Mesenchymal stem cell (in vitro differentiated cells and primary cell): ENCODE measurements around the gene PTCHD1.

ENCODE experiments used
- DNase-seq: peaks from one replicate; pipeline ENCODE4 v3.0.0-alpha.2; 2013
- H2AFZ ChIP-seq: one replicate; pipeline ENCODE4 v1.6.1; 2013; ENCODE audit warnings: low read depth, mild to moderate bottlenecking, control low read depth, inconsistent platforms, low read length, moderate library complexity
- H2AK5ac ChIP-seq: 2 replicates; pipeline ENCODE4 v1.6.1; 2013; ENCODE audit warnings: low read length, moderate library complexity, mild to moderate bottlenecking, inconsistent platforms; ENCODE audit not compliant: severe bottlenecking
- H2BK120ac ChIP-seq: one replicate; pipeline ENCODE4 v1.6.1; 2013; ENCODE audit warnings: low read depth, mild to moderate bottlenecking, inconsistent platforms, low read length, moderate library complexity
- H2BK12ac ChIP-seq, 2 experiments: one replicate each; pipeline ENCODE4 v1.6.1; 2013; ENCODE audit warnings: inconsistent platforms in 2 of 2, low read length in 2 of 2, mild to moderate bottlenecking in 2 of 2, moderate library complexity in 2 of 2, control low read depth in 1 of 2
- H2BK15ac ChIP-seq: one replicate; pipeline ENCODE4 v1.6.1; 2013; ENCODE audit warnings: mild to moderate bottlenecking, low read depth, inconsistent platforms; ENCODE audit not compliant: poor library complexity, severe bottlenecking
- H2BK5ac ChIP-seq: 2 replicates; pipeline ENCODE4 v1.6.1; 2013; ENCODE audit warnings: low read depth, mild to moderate bottlenecking, low read length, control low read depth, inconsistent platforms; ENCODE audit not compliant: poor library complexity, severe bottlenecking
- H3K14ac ChIP-seq, 2 experiments: one replicate each; pipeline ENCODE4 v1.6.1; 2013; ENCODE audit warnings: inconsistent platforms in 2 of 2, low read length in 2 of 2, control low read depth in 1 of 2, mild to moderate bottlenecking in 1 of 2, moderate library complexity in 1 of 2
- H3K18ac ChIP-seq, 2 experiments: one replicate each; pipeline ENCODE4 v1.6.1; 2013; ENCODE audit warnings: inconsistent platforms in 2 of 2, low read length in 2 of 2, control low read depth in 1 of 2, low read depth in 1 of 2, mild to moderate bottlenecking in 1 of 2
- H3K23ac ChIP-seq, 2 experiments: one replicate each; pipeline ENCODE4 v1.6.1; 2013; ENCODE audit warnings: inconsistent platforms in 2 of 2, low read length in 2 of 2, mild to moderate bottlenecking in 2 of 2, moderate library complexity in 2 of 2, control low read depth in 1 of 2
- H3K27ac ChIP-seq: 2 replicates; pipeline ENCODE4 v1.5.1; 2013; ENCODE audit warnings: mild to moderate bottlenecking, moderate library complexity, low read length, control low read depth, inconsistent platforms; ENCODE audit not compliant: poor library complexity, severe bottlenecking
- H3K27me3 ChIP-seq, 2 experiments: 2 replicates each; pipeline versions ENCODE4 v1.6.1 to v1.7.0; 2013; ENCODE audit warnings: low read length in 2 of 2, mild to moderate bottlenecking in 2 of 2, moderate library complexity in 2 of 2, control low read depth in 1 of 2, inconsistent platforms in 1 of 2; ENCODE audit not compliant: control insufficient read depth in 1 of 2, insufficient read depth in 1 of 2
- H3K36me3 ChIP-seq, 2 experiments: 2 replicates each; pipeline versions ENCODE4 v1.6.1 to v1.7.0; 2013; ENCODE audit warnings: low read length in 2 of 2, control low read depth in 1 of 2, inconsistent platforms in 1 of 2, low read depth in 1 of 2, mild to moderate bottlenecking in 1 of 2; ENCODE audit not compliant: insufficient read depth in 2 of 2, control insufficient read depth in 1 of 2
- H3K4ac ChIP-seq, 2 experiments: one replicate each; pipeline ENCODE4 v1.6.1; 2013; ENCODE audit warnings: inconsistent platforms in 2 of 2, low read length in 2 of 2, mild to moderate bottlenecking in 2 of 2, moderate library complexity in 2 of 2, control low read depth in 1 of 2, low read depth in 1 of 2
- H3K4me1 ChIP-seq: 2 replicates; pipeline ENCODE4 v1.6.1; 2013; ENCODE audit warnings: low read depth, low read length, control low read depth; ENCODE audit not compliant: control insufficient read depth, insufficient read depth
- H3K4me2 ChIP-seq: 2 replicates; pipeline ENCODE4 v1.6.1; 2013; ENCODE audit warnings: low read length, mild to moderate bottlenecking, inconsistent platforms; ENCODE audit not compliant: poor library complexity, severe bottlenecking
- H3K4me3 ChIP-seq, 2 experiments: 2 replicates each; pipeline versions ENCODE4 v1.5.1 to v1.7.0; 2013; ENCODE audit warnings: low read length in 2 of 2, mild to moderate bottlenecking in 2 of 2, control low read depth in 1 of 2, low read depth in 1 of 2; ENCODE audit not compliant: insufficient read depth in 1 of 2
- H3K79me1 ChIP-seq: replicated peaks from 2 replicates; pipeline ENCODE4 v1.6.1; 2013; ENCODE audit warnings: mild to moderate bottlenecking, control low read depth, low read length, inconsistent platforms; ENCODE audit not compliant: poor library complexity, severe bottlenecking
- H3K9ac ChIP-seq: 2 replicates; pipeline ENCODE4 v1.7.0; 2013; ENCODE audit warnings: mild to moderate bottlenecking, low read length, moderate library complexity
- H3K9me3 ChIP-seq: 2 replicates; pipeline ENCODE4 v1.7.0; 2013; ENCODE audit warnings: mild to moderate bottlenecking, low read length; ENCODE audit not compliant: control insufficient read depth
- H4K8ac ChIP-seq: one replicate; pipeline ENCODE4 v1.6.1; 2013; ENCODE audit warnings: inconsistent platforms, mild to moderate bottlenecking, low read length, moderate library complexity
- H4K91ac ChIP-seq: one replicate; pipeline ENCODE4 v1.6.1; 2013; ENCODE audit warnings: mild to moderate bottlenecking, low read length, inconsistent platforms
- WGBS: methylation state at CpG from one replicate; pipeline ENCODE4 v1.1.7; 2013; ENCODE audit warnings: mixed read lengths; 5-methylcytosine and 5-hydroxymethylcytosine counted together

PTCHD1 gene

DNA sequence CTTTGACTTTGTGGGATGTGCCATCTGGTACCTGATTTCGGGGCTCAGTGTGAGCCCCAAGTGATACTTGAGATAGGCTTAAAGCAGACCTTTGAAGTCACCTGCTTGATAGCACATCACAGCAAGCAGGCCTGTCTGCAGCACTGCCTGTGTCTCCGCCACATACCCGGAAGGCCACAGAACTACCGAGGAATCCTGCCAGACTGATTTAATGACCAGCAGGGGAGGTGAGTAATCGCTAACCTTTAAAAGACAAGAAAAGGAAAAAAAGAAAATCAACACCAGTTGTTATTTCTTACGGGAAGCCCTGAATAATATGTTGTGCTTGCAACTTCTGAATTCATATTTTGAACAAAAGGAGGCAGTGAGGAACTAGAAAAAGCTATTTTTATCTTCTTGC, 6.8 kb downstream of the PTCHD1 start:
- DNase-seq: no peak
- H2BK5ac ChIP-seq: no peak overlapping the region
- no peak overlapping the region for H2BK120ac ChIP-seq
- no peaks in the 10 kb centered on the region for H3K4me1 ChIP-seq
- no peak overlapping the region for H4K91ac ChIP-seq
- H2BK15ac ChIP-seq: no peak overlapping the region
- no peak overlapping the region for H2BK12ac ChIP-seq
- H3K27ac ChIP-seq: no peak overlapping the region
- H3K79me1 ChIP-seq: no peaks in the 10 kb centered on the region
- no peak overlapping the region for H3K4me3 ChIP-seq
- no peaks in the 10 kb centered on the region for H3K36me3 ChIP-seq
- H2AFZ ChIP-seq: no peak overlapping the region
- no peak overlapping the region for H3K4ac ChIP-seq
- WGBS: 18% methylated on average over 1 of the region's 6 CpGs
- no peak overlapping the region for H3K14ac ChIP-seq
- H3K27me3 ChIP-seq: peaks cover 15 to 77% of the 10 kb centered on the region in 2 experiments
- H3K9ac ChIP-seq: no peak overlapping the region
- no peak overlapping the region for H3K23ac ChIP-seq
- H4K8ac ChIP-seq: no peak overlapping the region
- no peak overlapping the region for H3K18ac ChIP-seq
- H2AK5ac ChIP-seq: no peak overlapping the region
- H3K9me3 ChIP-seq: no peaks in the 10 kb centered on the region
- H3K4me2 ChIP-seq: no peak overlapping the region

DNA sequence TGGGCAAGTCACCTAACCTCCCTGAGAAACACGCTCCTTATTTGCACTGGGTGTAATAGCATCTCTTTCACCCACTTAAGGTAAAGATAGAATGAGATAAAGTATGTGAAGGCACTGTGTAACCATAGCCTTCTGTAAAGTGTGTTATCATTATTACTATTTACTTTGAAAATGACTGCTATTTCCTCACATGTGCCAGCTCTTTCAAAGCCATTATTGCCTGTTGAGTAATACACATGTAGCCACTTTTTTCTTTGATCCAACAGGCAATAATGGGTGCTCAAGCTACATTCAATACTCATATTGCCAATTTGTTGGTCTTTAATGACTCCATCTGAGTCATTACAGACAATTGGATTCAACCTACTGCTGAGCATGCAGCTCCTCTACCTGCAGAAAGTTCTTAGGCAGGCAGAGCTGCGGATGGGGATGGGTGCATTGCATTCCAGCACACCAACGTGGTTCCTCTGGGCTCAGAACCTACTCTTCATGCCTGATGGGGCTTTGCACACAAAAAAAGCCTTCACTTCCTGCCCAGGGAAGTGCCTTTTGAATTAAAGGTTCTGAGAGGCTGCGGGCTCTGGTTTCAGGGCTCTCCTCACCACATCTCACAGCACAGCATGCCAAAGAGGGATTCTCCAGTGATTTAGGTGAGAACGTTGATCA, 9.7 kb downstream of the PTCHD1 start:
- Histone ChIP-seq H3K23ac (no peak overlapping the region), H3K9ac (no peak overlapping the region), H3K18ac (no peak overlapping the region), H2BK15ac (no peak overlapping the region), H3K36me3 (no peaks in the 10 kb centered on the region), H2AK5ac (no peak overlapping the region), H3K9me3 (no peaks in the 10 kb centered on the region), H3K4me2 (no peak overlapping the region), H3K27me3 (peaks cover 11 to 69% of the 10 kb centered on the region in 2 experiments), H3K27ac (no peak overlapping the region), H3K4me3 (no peak overlapping the region), H2BK5ac (no peak overlapping the region), H3K79me1 (no peaks in the 10 kb centered on the region), H3K4ac (no peak overlapping the region), H3K4me1 (no peaks in the 10 kb centered on the region), H2BK12ac (no peak overlapping the region), H2BK120ac (no peak overlapping the region), H4K8ac (no peak overlapping the region), H4K91ac (no peak overlapping the region), H2AFZ (no peak overlapping the region), H3K14ac (no peak overlapping the region)
- no peak for DNase-seq
- WGBS: 42% methylated on average over 2 of the region's 5 CpGs

DNA sequence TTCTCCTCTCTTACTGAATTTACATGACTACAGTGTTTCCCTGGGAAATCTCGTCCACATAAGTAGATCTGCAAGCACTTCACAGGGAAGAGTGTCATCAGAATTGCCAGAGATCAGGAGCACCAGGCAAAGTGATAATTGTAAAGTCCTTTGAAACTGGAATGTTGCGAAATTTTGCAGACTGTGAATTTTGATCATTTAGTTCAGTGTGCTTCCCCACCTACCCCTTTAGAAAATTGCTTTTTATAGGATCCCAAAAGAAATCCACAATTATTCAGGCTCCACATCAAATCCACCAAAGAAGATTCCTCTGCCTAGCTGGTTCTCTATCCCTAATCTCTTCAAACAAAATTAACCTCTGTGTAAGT, 10.2 kb downstream of the PTCHD1 start:
- Histone ChIP-seq H3K4ac (no peak overlapping the region), H4K91ac (no peak overlapping the region), H2AFZ (no peak overlapping the region)

DNA sequence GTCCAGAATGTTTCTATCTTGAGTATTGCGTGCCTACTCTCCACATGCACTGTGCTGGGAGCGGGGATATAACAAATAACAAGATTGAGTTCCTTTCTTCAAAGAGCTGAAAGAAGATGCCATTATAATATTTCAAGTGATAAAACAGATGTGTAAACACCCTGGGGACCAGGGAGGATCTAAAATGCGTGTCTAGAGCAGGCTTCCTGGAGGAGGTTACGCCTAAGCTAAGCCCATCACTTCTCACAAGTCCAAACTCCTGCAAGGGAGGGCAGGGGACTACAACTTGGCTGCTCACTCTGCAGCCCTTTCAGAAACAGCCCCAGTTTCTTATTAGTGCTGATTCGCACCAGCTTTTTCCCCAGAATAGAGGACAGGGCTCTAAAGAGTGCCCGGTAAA, 21.5 kb downstream of the PTCHD1 start:
- Histone ChIP-seq H2BK12ac (no peak overlapping the region), H2AK5ac (no peak overlapping the region), H3K36me3 (no peaks in the 10 kb centered on the region), H2AFZ (no peak overlapping the region), H3K14ac (no peak overlapping the region), H3K9ac (no peak overlapping the region), H3K9me3 (no peaks in the 10 kb centered on the region), H3K4me2 (no peak overlapping the region), H3K18ac (no peak overlapping the region), H4K91ac (no peak overlapping the region), H2BK5ac (no peak overlapping the region), H3K4ac (no peak overlapping the region), H3K27me3 (no peaks in the 10 kb centered on the region), H3K27ac (no peak overlapping the region), H4K8ac (no peak overlapping the region), H3K4me3 (no peak overlapping the region), H3K79me1 (no peaks in the 10 kb centered on the region), H2BK15ac (no peak overlapping the region), H2BK120ac (no peak overlapping the region), H3K23ac (no peak overlapping the region), H3K4me1 (no peaks in the 10 kb centered on the region)
- DNase-seq: no peak
- 94% methylated on average over 4 of the region's 6 CpGs for WGBS

More for the DNA sequence above, 10.2 kb downstream of the PTCHD1 start:
- no peak overlapping the region for H3K27ac ChIP-seq
- no peak overlapping the region for H3K4me2 ChIP-seq
- H3K4me3 ChIP-seq: no peak overlapping the region
- H3K23ac ChIP-seq: no peak overlapping the region
- no peaks in the 10 kb centered on the region for H3K9me3 ChIP-seq
- no peak overlapping the region for H3K18ac ChIP-seq
- H4K8ac ChIP-seq: no peak overlapping the region
- H3K14ac ChIP-seq: no peak overlapping the region
- H2AK5ac ChIP-seq: no peak overlapping the region
- no peaks in the 10 kb centered on the region for H3K4me1 ChIP-seq
- H2BK120ac ChIP-seq: no peak overlapping the region
- H3K27me3 ChIP-seq: peaks cover 11 to 67% of the 10 kb centered on the region in 2 experiments
- WGBS: 17% methylated on average over 1 of the region's 2 CpGs
- no peaks in the 10 kb centered on the region for H3K36me3 ChIP-seq
- no peak overlapping the region for H2BK12ac ChIP-seq
- H2BK15ac ChIP-seq: no peak overlapping the region
- H3K9ac ChIP-seq: no peak overlapping the region
- no peak for DNase-seq
- no peaks in the 10 kb centered on the region for H3K79me1 ChIP-seq
- no peak overlapping the region for H2BK5ac ChIP-seq
